OCI-M1 (cell line): Measurements from ENCODE around the gene MLEC.

ENCODE experiments used
- DNase-seq: peaks from one replicate; lab custom pipeline; 2025; lab: John Stamatoyannopoulos, UW

MLEC gene

GRCh38 chr12:120686690-120687577, at the start of gene MLEC:
TSS of gene MLEC (plus strand) at chr12:120687149. CDS start at chr12:120687297, 148 bp downstream.
- DNase-seq: peak; percentile 99

- peak; percentile 24 for DNase-seq
These were observed 46.9 kb upstream of the MLEC start, which contains the start of gene CABP1 for GRCh38 chr12:120639771-120640721. TSS of gene CABP1 (plus strand) at chr12:120640626. CDS start at chr12:120640686, 60 bp downstream.

- DNase-seq: peak; percentile 36
These were observed 45.8 kb upstream of the MLEC start for GRCh38 chr12:120640861-120641833.

GRCh38 chr12:120642121-120642520, 44.8 kb upstream of the MLEC start:
- no peak for DNase-seq

- no peak for DNase-seq
These were observed 44.1 kb upstream of the MLEC start for GRCh38 chr12:120642826-120643225.

- no peak for DNase-seq
These were observed 43.4 kb upstream of the MLEC start for GRCh38 chr12:120643574-120643973.

- DNase-seq: no peak
These were observed 40.9 kb upstream of the MLEC start for GRCh38 chr12:120646044-120646443.

- DNase-seq: no peak
These were observed 39.6 kb upstream of the MLEC start for GRCh38 chr12:120647375-120647755.

- DNase-seq: no peak
These were observed 37.3 kb upstream of the MLEC start for GRCh38 chr12:120649442-120650232.

GRCh38 chr12:120650233-120650690, 36.7 kb upstream of the MLEC start:
- DNase-seq: no peak

- peak; percentile 8 for DNase-seq
These were observed 35.1 kb upstream of the MLEC start for GRCh38 chr12:120651821-120652220.

- DNase-seq: no peak
These were observed 34.1 kb upstream of the MLEC start for GRCh38 chr12:120652656-120653435.

GRCh38 chr12:120653611-120654010, 33.3 kb upstream of the MLEC start:
- no peak for DNase-seq

GRCh38 chr12:120654656-120655055, 32.3 kb upstream of the MLEC start:
- DNase-seq: no peak

- DNase-seq: no peak
These were observed 30.9 kb upstream of the MLEC start for GRCh38 chr12:120656008-120656407.

- no peak for DNase-seq
These were observed 28.4 kb upstream of the MLEC start for GRCh38 chr12:120658286-120659150.

- DNase-seq: no peak
These were observed 27.8 kb upstream of the MLEC start for GRCh38 chr12:120659151-120659525.

GRCh38 chr12:120661432-120661831, 25.5 kb upstream of the MLEC start:
- no peak for DNase-seq

GRCh38 chr12:120662879-120663278, 24.1 kb upstream of the MLEC start:
- peak; percentile 51 for DNase-seq
